ENCODE results near the gene NTN3. TPM values are rescaled to one million over a fixed set of nuclear protein-coding genes. Genes with fewer than 3 reads are reported as not detected.

Gene NTN3
- total RNA-seq, 2 experiments from 2014 or later, result not detected

DNA sequence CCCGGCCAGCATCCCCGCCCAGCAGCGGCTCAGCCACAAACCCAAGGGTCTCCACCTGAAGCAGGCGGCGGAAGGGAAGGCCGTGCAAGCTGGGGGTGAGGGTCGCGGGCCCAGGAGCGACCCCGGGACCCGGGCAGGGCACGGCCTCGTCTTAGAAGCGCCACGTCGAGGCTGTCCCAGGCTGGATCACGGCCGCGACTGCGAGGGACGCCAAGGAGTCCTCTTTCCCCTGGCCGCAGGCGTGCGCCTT lies 42.4 kb upstream of the NTN3 start:
- H3K9me3 Mint-ChIP-seq, result no peaks in the 10 kb centered on the region
- ATAC-seq (peak; percentile 35), DNase-seq (no peak)
- TF ChIP-seq, protein P1, sequence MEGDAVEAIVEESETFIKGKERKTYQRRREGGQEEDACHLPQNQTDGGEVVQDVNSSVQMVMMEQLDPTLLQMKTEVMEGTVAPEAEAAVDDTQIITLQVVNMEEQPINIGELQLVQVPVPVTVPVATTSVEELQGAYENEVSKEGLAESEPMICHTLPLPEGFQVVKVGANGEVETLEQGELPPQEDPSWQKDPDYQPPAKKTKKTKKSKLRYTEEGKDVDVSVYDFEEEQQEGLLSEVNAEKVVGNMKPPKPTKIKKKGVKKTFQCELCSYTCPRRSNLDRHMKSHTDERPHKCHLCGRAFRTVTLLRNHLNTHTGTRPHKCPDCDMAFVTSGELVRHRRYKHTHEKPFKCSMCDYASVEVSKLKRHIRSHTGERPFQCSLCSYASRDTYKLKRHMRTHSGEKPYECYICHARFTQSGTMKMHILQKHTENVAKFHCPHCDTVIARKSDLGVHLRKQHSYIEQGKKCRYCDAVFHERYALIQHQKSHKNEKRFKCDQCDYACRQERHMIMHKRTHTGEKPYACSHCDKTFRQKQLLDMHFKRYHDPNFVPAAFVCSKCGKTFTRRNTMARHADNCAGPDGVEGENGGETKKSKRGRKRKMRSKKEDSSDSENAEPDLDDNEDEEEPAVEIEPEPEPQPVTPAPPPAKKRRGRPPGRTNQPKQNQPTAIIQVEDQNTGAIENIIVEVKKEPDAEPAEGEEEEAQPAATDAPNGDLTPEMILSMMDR (IDR thresholded peaks at IDR 0.05), result no peak
- POLR2A ChIA-PET, result interaction anchor here (0.6 kb wide), 1 partner anchor 10 kb away, joined by 3 read pairs; no protein-coding TSS in a partner anchor
- CTCF ChIA-PET, result interaction anchor here (0.9 to 1.9 kb wide), 4 partner anchors 11 to 192 kb away, joined by 3 to 7 read pairs (median 3); partner anchors contain the start of genes AMDHD2 and DNASE1L2
- peaks cover 15% of the 10 kb centered on the region for H3K4me1 Mint-ChIP-seq (ENCODE audit: low read depth)
- H3K27ac Mint-ChIP-seq, result peak overlapping the region; percentile 77
- peak overlapping the region; percentile 88 for H3K4me3 Mint-ChIP-seq
- no peaks in the 10 kb centered on the region for H3K27me3 Mint-ChIP-seq
- intact Hi-C loops (cut with micrococcal nuclease), result loop anchor here (10.0 kb wide), 1 partner anchor 84 kb away; the partner anchor contains the start of gene ABCA3
- peaks cover 23% of the 10 kb centered on the region for H3K36me3 Mint-ChIP-seq (ENCODE audit: low read depth)

DNA sequence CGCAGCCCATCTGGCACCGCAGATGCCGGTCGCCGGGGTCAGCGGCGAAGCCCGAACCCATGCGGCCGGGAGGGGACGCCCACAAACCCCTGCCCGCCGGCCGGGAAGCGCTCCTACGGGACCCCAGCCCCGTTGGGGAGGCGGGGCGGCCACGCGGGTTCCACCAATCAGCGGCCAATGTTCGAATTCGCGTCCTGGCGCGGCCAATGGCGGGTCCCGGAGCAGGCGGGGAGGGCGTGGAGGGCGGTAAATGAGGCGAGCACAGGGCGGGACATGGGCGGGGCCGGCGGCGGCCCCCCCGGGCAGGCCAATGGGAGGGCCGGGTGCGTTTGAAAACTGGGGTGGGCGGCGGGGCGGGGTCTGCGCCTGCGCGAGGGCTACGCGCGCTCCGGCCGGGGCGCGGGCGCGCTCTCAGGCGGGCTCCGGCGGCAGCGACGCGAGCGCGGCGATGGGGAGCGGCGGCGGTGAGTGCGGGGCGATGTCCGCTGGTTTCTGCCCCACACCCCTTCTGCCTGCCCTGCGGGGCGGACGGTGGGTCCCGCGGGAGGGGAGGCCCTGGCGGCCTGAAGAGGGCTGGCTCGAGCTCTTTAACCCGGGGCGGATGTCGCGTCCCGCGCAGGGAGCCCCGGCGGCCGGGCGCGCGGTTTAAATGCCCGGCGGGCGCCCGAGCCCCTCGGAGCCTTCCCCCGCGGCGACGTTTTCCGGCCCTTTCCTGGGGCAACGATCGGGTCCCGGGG lies 41.9 kb upstream of the NTN3 start, which contains the start of gene CCNF:
CCNF (plus strand) TSS at position 414 of the 737 bp plus-strand sequence; CDS start at position 449, 35 bp downstream.
- ChIA-PET CTCF (interaction anchor here (0.8 to 2.9 kb wide), 9 partner anchors 11 to 234 kb away, joined by 3 to 12 read pairs (median 5); partner anchors contain the start of genes ABCA3, AMDHD2, DNASE1L2 and TEDC2), POLR2A (interaction anchor here (0.9 kb wide), 1 partner anchor 177 kb away, joined by 4 read pairs; the partner anchor contains the start of gene ECI1)
- H3K36me3 Mint-ChIP-seq (ENCODE audit: low read depth), result peaks cover 25% of the 10 kb centered on the region
- H3K4me3 Mint-ChIP-seq, result peak within 1 kb of the TSS; percentile 88
- H3K27ac Mint-ChIP-seq, result peak within 1 kb of the TSS; percentile 77
- DNase-seq, result peak; percentile 98
- H3K9me3 Mint-ChIP-seq, result no peaks in the 10 kb centered on the region
- H3K27me3 Mint-ChIP-seq, result no peaks in the 10 kb centered on the region
- ATAC-seq, result peak; percentile 98
- peaks cover 15% of the 10 kb centered on the region for H3K4me1 Mint-ChIP-seq (ENCODE audit: low read depth)
- intact Hi-C loops (cut with micrococcal nuclease), result loop anchor here (10.0 kb wide), 1 partner anchor 84 kb away; the partner anchor contains the start of gene ABCA3
- TF ChIP-seq, protein P1 (IDR thresholded peaks at IDR 0.05), result no peak

DNA sequence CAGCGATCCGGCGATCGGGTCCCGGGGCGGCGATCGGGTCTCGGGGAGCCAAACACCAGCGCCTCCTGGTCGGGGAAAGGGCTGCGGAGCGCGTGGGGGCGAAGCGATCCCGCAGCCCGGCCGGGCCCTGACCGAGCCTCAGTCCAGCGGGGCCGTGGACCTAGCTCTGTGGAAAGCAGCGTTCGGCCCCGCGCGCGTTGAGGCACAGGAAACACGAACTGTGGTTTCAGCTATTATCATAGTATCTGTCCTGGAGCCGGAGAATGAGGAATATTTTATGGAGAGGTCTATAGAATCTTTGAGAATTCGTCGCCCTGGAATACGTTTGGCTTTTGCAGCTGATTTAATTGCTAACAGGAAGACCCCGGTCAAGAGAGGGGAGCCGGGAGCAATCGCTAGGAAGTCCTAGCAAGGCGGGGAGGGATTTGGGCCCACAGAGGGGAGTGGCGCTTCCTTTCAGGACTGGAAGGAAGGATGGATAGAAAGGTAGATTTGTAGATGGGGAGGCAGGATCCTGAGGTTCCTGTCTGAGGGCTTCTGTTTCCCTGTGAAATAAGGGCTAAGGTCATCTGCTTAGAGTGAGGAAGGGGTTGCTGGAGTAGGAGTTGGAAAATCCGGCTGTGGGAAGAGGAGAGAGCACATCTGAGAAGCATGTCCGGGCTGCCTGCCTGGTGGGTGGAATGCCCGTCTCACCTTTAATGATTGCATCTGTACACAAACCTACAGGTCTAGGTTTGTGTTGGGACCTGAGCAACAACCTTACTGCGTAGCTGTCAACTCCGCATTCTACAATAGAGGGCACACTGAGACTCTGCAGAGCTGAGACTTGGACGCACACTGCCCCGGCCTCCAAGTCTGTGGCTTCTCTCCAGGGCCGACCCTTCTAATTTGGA lies 41.1 kb upstream of the NTN3 start:
- Mint-ChIP-seq H3K27me3 (no peaks in the 10 kb centered on the region), H3K4me3 (peak overlapping the region; percentile 88), H3K4me1 (ENCODE audit: low read depth) (peaks cover 15% of the 10 kb centered on the region), H3K9me3 (no peaks in the 10 kb centered on the region), H3K27ac (peak overlapping the region; percentile 40), H3K36me3 (ENCODE audit: low read depth) (peaks cover 29% of the 10 kb centered on the region)
- POLR2A ChIA-PET, result interaction anchor here (0.8 to 1.2 kb wide), 3 partner anchors 29 to 178 kb away, joined by 4 read pairs; partner anchors contain the start of gene ECI1
- DNase-seq (no peak), ATAC-seq (no peak)
- intact Hi-C loops (cut with micrococcal nuclease), result loop anchor here (10.0 kb wide), 2 partner anchors 75 to 85 kb away; partner anchors contain the start of gene ABCA3
- CTCF ChIA-PET, result interaction anchor here (0.7 to 2.9 kb wide), 9 partner anchors 10 to 235 kb away, joined by 3 to 12 read pairs (median 5); partner anchors contain the start of genes ABCA3 and TEDC2
- TF ChIP-seq, protein P1 (IDR thresholded peaks at IDR 0.05), result peak; percentile 25

DNA sequence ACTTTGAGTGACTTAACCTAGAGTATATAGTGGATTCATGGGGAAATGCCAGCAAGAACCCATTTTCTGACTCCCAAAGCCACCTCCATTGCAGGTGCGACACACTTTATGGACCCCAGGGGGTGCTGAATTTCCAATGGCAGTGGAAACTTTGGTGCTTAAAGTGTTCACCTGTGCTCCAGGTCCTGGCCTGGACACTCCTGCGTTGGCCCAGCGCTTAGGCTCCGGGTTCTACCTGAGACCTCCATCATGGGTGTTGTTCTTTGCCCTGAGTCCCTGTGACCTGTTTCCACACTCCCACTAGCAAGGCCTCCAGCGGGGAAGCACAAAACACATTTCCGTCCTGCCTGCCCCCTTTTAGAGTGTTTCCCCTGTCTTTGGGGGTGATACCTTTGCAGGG lies 38.8 kb upstream of the NTN3 start:
- intact Hi-C loops (cut with micrococcal nuclease), result loop anchor here (10.0 kb wide), 1 partner anchor 73 kb away; no protein-coding TSS in a partner anchor
- peaks cover 15% of the 10 kb centered on the region for H3K4me1 Mint-ChIP-seq (ENCODE audit: low read depth)
- CTCF ChIA-PET, result no interaction called here
- H3K27ac Mint-ChIP-seq, result no peak overlapping the region
- H3K9me3 Mint-ChIP-seq, result no peaks in the 10 kb centered on the region
- POLR2A ChIA-PET, result no interaction called here
- no peak overlapping the region for H3K4me3 Mint-ChIP-seq
- no peaks in the 10 kb centered on the region for H3K27me3 Mint-ChIP-seq
- TF ChIP-seq, protein P1 (IDR thresholded peaks at IDR 0.05), result no peak
- peaks cover 49% of the 10 kb centered on the region for H3K36me3 Mint-ChIP-seq (ENCODE audit: low read depth)
- DNase-seq (no peak), ATAC-seq (no peak)
